ENCODE measurements around the gene SERGEF.

DNA sequence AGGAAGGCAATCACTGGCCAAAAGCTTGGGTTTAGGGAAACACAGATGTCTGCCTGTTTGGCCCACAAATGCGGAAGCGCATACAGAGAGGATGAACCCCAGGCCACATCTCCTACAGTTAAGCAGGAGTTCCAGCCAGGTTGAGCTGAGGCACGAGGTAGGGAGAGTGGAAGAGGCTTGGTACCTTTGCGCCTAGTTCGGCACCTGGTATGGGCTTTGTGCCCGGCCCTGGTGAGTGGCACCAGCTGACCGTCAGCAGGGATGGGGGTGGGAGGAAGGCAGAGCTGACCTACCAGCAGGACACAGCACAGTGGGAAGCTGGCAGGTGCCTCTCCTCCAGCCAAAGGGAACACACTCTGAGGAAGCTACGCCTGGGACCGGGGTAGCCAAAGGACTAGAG is 220.7 kb downstream of the SERGEF start:
- TF ChIP-seq, protein P1, sequence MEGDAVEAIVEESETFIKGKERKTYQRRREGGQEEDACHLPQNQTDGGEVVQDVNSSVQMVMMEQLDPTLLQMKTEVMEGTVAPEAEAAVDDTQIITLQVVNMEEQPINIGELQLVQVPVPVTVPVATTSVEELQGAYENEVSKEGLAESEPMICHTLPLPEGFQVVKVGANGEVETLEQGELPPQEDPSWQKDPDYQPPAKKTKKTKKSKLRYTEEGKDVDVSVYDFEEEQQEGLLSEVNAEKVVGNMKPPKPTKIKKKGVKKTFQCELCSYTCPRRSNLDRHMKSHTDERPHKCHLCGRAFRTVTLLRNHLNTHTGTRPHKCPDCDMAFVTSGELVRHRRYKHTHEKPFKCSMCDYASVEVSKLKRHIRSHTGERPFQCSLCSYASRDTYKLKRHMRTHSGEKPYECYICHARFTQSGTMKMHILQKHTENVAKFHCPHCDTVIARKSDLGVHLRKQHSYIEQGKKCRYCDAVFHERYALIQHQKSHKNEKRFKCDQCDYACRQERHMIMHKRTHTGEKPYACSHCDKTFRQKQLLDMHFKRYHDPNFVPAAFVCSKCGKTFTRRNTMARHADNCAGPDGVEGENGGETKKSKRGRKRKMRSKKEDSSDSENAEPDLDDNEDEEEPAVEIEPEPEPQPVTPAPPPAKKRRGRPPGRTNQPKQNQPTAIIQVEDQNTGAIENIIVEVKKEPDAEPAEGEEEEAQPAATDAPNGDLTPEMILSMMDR (IDR thresholded peaks at IDR 0.05; ENCODE audit: insufficient read depth, low read depth, low read length): no peak
- TF ChIP-seq EZH2 (IDR thresholded peaks at IDR 0.05; ENCODE audit: insufficient read depth, low read length): no peak

Data from astrocyte (in vitro differentiated cells and primary cell).